Measurements from ENCODE around the gene ARAP2.

ARAP2 gene

DNA sequence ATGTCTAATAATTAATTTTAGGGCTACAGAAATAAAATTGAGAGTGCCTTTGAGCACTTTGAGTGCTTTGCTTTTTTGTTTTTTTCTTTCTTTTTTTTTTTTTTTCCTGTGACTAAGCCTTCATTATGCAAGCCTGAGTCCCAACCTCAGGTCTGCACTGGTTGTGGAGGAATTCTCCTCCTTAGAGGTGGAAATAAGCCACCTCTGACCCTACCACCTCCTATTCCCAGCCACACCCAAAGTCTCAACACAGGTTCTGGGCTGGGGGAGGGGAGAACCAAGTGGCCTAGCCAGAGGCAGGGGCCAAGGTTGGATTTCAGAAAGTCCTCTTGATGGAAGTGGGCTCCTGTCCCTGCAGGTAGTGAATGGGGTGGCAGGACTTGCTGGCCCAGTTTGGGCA is 180.2 kb downstream of the ARAP2 start:
- Histone ChIP-seq H3K4me1 (ENCODE audit: insufficient read depth, low read length) (no peaks in the 10 kb centered on the region), H3K36me3 (ENCODE audit: insufficient read depth, low read length) (no peaks in the 10 kb centered on the region), H3K27ac (ENCODE audit: low read depth, low read length) (no peak overlapping the region), H3K9me3 (ENCODE audit: insufficient read depth, low read depth, low read length) (no peaks in the 10 kb centered on the region), H3K9ac (ENCODE audit: low read depth, low read length) (no peak overlapping the region), H3K4me3 (ENCODE audit: low read length) (no peak overlapping the region), H3K27me3 (ENCODE audit: insufficient read depth, low read length) (no peaks in the 10 kb centered on the region)

DNA sequence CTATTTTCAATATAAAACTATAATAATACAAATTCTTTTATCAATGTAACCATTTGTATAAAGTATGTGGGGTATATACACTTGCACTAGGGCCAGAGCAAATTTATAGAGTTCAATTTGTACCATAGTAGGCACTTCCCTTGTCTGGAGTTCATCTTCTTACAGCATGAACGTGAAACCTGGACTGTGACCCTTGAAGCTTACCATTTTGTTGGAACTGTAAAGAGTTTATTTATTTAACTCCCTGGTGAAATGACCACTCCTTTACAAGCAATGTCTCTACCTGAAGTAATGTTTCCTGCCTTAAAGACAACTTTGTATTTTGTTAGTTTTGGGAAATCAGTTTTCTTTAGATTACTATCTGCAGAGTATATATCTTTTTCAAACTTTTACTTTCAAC is 188.2 kb downstream of the ARAP2 start:
- H3K4me3 ChIP-seq (ENCODE audit: low read length), result no peak overlapping the region
- no peaks in the 10 kb centered on the region; the same call in 1 of the 2 replicates for H3K4me1 ChIP-seq (ENCODE audit: insufficient read depth, low read length)
- H3K9me3 ChIP-seq (ENCODE audit: insufficient read depth, low read depth, low read length), result no peaks in the 10 kb centered on the region
- WGBS, result 90% methylated on average over 1 of the region's 1 CpG
- H3K27ac ChIP-seq (ENCODE audit: low read depth, low read length), result no peak overlapping the region
- no peak overlapping the region for H3K9ac ChIP-seq (ENCODE audit: low read depth, low read length)
- H3K36me3 ChIP-seq (ENCODE audit: insufficient read depth, low read length), result no peaks in the 10 kb centered on the region
- no peaks in the 10 kb centered on the region for H3K27me3 ChIP-seq (ENCODE audit: insufficient read depth, low read length)

DNA sequence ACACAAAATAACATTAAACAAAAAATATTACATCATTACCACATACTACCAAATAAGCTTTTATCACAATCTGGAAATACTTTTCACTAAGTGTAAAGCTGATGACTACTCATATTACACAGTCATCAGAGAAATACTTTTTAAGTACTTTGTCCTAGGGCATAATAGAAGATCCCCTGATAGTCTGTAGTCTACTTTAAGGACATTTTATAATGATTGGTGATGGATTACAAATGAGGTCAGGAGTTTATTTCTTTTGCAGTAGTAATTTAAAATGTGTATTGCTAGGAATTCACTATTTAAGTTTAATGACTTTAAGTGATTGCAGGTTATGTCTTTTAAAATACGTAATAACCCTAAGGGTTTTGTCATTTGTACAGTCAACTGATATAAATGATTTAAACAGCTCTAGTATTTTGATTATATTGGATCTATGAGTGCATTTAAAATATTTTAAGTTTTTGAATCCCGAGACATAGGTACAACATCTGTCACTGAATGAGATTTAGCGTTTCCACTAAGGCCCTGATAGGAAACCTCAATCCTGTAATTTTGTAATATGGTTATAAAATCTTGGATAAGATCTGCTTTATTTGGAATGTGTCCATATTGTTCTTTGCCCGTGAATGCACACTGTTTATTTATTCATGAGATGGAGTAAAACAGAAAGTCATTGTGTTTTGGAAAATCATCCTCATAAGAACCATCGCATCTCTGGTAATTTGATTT is 189.5 kb downstream of the ARAP2 start:
- H3K36me3 ChIP-seq (ENCODE audit: insufficient read depth, low read length), result no peaks in the 10 kb centered on the region
- 97% methylated on average over 5 of the region's 5 CpGs for WGBS
- H3K9ac ChIP-seq (ENCODE audit: low read depth, low read length), result no peak overlapping the region
- H3K4me1 ChIP-seq (ENCODE audit: insufficient read depth, low read length), result no peaks in the 10 kb centered on the region; the same call in 1 of the 2 replicates
- no peaks in the 10 kb centered on the region for H3K9me3 ChIP-seq (ENCODE audit: insufficient read depth, low read depth, low read length)
- no peaks in the 10 kb centered on the region for H3K27me3 ChIP-seq (ENCODE audit: insufficient read depth, low read length)
- H3K4me3 ChIP-seq (ENCODE audit: low read length), result no peak overlapping the region
- H3K27ac ChIP-seq (ENCODE audit: low read depth, low read length), result no peak overlapping the region

DNA sequence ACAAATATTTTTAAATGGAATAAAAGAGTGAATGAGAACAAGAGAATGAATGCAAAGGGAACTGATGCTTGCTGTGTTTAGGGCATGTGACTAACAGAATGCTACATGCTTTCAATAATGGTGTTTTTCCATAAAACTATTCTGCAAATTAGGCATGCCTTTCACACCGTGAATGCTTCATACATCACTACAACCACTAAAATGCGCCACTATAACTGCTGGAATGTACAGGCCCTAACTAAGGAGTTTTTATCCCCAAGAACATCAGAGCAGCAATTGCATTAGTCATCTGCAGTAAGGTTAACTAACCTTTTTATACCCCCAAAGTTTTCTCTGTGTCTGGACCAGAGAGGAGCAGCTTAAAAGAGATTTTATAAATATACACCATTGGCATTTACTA is 190.4 kb downstream of the ARAP2 start:
- H3K27ac ChIP-seq (ENCODE audit: low read depth, low read length), result no peak overlapping the region
- no peaks in the 10 kb centered on the region for H3K36me3 ChIP-seq (ENCODE audit: insufficient read depth, low read length)
- no peaks in the 10 kb centered on the region; the same call in 1 of the 2 replicates for H3K4me1 ChIP-seq (ENCODE audit: insufficient read depth, low read length)
- no peak overlapping the region for H3K4me3 ChIP-seq (ENCODE audit: low read length)
- 89% methylated on average over 2 of the region's 2 CpGs for WGBS
- no peaks in the 10 kb centered on the region for H3K9me3 ChIP-seq (ENCODE audit: insufficient read depth, low read depth, low read length)
- no peaks in the 10 kb centered on the region for H3K27me3 ChIP-seq (ENCODE audit: insufficient read depth, low read length)
- no peak overlapping the region for H3K9ac ChIP-seq (ENCODE audit: low read depth, low read length)

DNA sequence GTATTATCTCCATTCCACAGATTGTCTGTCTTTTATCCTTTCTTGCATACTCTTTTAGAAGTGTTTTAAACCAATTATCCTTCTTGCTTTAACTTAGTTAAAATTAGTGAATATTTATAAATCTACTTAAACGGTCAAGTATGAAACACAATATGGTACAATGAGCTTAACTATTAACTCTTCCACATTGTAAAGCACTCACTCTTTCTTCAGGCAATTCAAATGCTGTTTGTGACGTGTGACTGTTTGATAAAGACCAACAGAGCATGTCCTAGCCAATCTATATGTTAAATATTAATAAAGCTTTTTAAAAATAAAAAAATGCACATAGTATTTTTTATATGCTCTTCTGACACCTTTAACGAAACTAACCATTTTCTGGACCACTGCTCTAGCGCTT is 192.7 kb downstream of the ARAP2 start:
- H3K27me3 ChIP-seq (ENCODE audit: insufficient read depth, low read length), result no peaks in the 10 kb centered on the region
- no peaks in the 10 kb centered on the region; the same call in 1 of the 2 replicates for H3K4me1 ChIP-seq (ENCODE audit: insufficient read depth, low read length)
- 100% methylated on average over 3 of the region's 4 CpGs for WGBS
- no peak overlapping the region for H3K4me3 ChIP-seq (ENCODE audit: low read length)
- no peaks in the 10 kb centered on the region for H3K9me3 ChIP-seq (ENCODE audit: insufficient read depth, low read depth, low read length)
- no peaks in the 10 kb centered on the region for H3K36me3 ChIP-seq (ENCODE audit: insufficient read depth, low read length)
- H3K27ac ChIP-seq (ENCODE audit: low read depth, low read length), result no peak overlapping the region
- H3K9ac ChIP-seq (ENCODE audit: low read depth, low read length), result no peak overlapping the region

DNA sequence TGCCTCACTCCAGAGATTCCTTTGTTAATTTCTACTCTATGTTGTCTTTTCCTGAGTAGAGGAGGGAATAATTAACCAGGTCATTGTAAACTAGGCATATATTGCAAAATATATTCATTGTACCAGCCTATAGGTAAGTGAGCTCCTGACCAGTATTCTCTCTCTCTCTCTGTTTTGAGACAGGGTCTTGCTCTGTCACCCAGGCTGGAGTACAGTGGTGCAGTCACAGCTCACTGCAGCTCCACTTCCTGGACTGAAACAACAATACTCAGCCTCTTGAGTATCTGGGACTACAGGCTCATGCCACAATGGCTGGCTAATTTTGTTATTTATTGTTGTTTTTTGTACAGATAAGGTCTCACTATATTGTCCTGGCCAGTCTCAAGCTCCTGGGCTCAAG is 198.3 kb downstream of the ARAP2 start:
- H3K36me3 ChIP-seq (ENCODE audit: insufficient read depth, low read length), result no peaks in the 10 kb centered on the region
- no peak overlapping the region for H3K27ac ChIP-seq (ENCODE audit: low read depth, low read length)
- H3K4me1 ChIP-seq (ENCODE audit: insufficient read depth, low read length), result no peaks in the 10 kb centered on the region
- H3K4me3 ChIP-seq (ENCODE audit: low read length), result no peak overlapping the region
- H3K27me3 ChIP-seq (ENCODE audit: insufficient read depth, low read length), result no peaks in the 10 kb centered on the region
- no peak overlapping the region for H3K9ac ChIP-seq (ENCODE audit: low read depth, low read length)
- H3K9me3 ChIP-seq (ENCODE audit: insufficient read depth, low read depth, low read length), result no peaks in the 10 kb centered on the region

DNA sequence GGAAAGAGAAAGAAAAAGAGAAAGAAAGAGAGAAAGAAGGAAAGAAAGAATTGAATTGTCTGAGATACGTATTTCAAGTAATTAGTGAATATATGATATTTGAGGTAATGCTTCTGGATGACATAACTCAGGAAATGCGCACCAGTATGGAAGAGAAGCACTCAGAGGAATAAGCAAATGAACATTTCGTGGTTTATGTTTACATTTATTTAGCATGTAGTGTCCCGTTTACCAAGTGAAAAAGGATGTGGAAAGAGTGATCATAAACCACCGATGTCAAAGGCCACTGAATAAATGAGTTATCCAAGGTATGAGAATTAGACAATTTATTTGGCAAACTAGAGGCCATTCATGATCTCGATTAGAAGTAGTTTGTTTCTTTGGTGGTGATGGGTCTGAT is 200.4 kb downstream of the ARAP2 start:
- Histone ChIP-seq H3K4me3 (ENCODE audit: low read length) (no peak overlapping the region), H3K9ac (ENCODE audit: low read depth, low read length) (no peak overlapping the region), H3K27me3 (ENCODE audit: insufficient read depth, low read length) (no peaks in the 10 kb centered on the region), H3K27ac (ENCODE audit: low read depth, low read length) (no peak overlapping the region), H3K4me1 (ENCODE audit: insufficient read depth, low read length) (no peaks in the 10 kb centered on the region; the same call in 1 of the 2 replicates), H3K36me3 (ENCODE audit: insufficient read depth, low read length) (no peaks in the 10 kb centered on the region), H3K9me3 (ENCODE audit: insufficient read depth, low read depth, low read length) (no peaks in the 10 kb centered on the region)
- WGBS, result 94% methylated on average over 6 of the region's 6 CpGs

DNA sequence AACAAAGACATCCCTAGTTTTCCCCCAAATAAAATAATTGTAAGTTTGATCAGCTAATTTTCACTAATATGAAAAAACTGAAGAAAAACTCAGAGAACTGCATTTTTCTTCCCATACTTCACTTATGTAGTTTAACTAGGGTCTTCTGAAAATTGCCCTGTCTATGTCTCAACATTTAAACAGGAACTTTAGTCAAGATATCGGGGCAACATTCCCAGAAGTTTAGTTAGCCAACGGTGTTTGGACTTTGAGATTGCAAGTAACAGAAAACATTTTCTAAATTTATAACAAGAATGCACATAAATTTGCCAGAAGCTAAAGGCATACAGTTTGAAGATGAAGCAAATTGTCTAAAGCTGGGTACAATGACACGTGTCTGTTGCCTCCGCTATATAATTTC is 201.1 kb downstream of the ARAP2 start:
- WGBS, result 98% methylated on average over 4 of the region's 4 CpGs
- H3K4me1 ChIP-seq (ENCODE audit: insufficient read depth, low read length), result peaks cover 6% of the 10 kb centered on the region; the same call in 1 of the 2 replicates
- H3K9me3 ChIP-seq (ENCODE audit: insufficient read depth, low read depth, low read length), result no peaks in the 10 kb centered on the region
- no peak overlapping the region for H3K27ac ChIP-seq (ENCODE audit: low read depth, low read length)
- no peak overlapping the region for H3K9ac ChIP-seq (ENCODE audit: low read depth, low read length)
- H3K27me3 ChIP-seq (ENCODE audit: insufficient read depth, low read length), result no peaks in the 10 kb centered on the region
- H3K4me3 ChIP-seq (ENCODE audit: low read length), result no peak overlapping the region
- H3K36me3 ChIP-seq (ENCODE audit: insufficient read depth, low read length), result no peaks in the 10 kb centered on the region

DNA sequence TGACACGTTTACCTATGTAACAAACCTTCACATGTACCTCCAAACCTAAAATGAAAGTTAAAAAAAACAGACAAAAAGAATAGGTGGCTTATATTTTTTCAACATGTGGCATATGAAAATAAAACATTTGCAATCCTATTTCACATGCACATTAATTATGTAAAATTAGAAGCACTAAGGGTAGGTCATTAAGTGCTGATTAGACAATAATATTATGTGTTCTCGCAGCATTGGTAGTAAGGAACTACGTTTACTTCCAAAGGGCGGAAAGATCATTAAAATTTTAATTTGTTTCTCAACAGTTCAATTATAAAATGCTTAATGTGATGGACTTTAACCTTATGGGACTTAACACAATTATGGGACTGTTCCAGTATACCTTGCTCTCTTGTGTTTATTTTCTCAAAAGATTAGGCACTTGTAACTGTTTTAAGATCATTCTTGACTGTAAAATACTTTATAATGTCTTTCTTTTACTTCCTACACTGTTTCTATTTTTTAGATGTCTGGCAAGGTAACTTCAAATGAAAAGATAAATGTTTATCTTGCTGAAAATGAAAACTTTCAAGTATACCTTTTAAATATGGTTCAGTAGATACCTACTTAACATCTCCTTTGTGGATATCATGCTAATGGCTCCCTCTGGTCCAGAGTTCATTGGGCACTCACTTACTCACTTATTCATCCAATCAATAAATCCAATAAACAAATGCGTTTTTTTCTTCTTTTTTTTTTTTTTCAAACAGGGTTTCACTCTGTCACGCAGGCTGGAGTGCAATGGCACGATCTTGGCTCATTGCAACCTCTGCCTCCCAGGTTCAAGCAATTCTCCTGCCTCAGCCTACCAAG is 202.0 kb downstream of the ARAP2 start:
- peaks cover 6% of the 10 kb centered on the region; the same call in 1 of the 2 replicates for H3K4me1 ChIP-seq (ENCODE audit: insufficient read depth, low read length)
- 91% methylated on average over 3 of the region's 7 CpGs for WGBS

DNA sequence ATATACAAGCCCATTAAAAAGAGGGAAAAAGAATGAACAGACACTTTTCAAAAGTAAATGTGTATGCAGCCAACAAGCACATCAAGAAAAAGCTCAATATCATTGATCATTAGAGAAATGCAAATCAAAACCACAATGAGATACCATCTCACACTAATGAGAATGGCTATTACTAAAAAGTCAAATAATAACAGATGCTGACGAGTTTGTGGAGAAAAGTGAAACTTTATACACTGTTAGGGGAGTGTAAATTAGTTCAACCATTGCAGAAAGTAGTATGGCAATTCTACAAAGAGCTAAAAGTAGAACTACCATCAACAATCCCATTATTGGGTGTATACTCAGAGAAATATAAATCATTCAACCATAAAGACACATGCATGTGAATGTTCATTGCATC is 203.0 kb downstream of the ARAP2 start:
- Histone ChIP-seq H3K9ac (ENCODE audit: low read depth, low read length) (no peak overlapping the region), H3K4me1 (ENCODE audit: insufficient read depth, low read length) (peaks cover 6% of the 10 kb centered on the region; the same call in 1 of the 2 replicates), H3K4me3 (ENCODE audit: low read length) (no peak overlapping the region), H3K27me3 (ENCODE audit: insufficient read depth, low read length) (no peaks in the 10 kb centered on the region), H3K9me3 (ENCODE audit: insufficient read depth, low read depth, low read length) (no peaks in the 10 kb centered on the region), H3K36me3 (ENCODE audit: insufficient read depth, low read length) (no peaks in the 10 kb centered on the region), H3K27ac (ENCODE audit: low read depth, low read length) (no peak overlapping the region)
- WGBS, result no CpG with 5 or more reads among the region's 1 CpG

More for the DNA sequence above, 202.0 kb downstream of the ARAP2 start:
- Histone ChIP-seq H3K9ac (ENCODE audit: low read depth, low read length) (no peak overlapping the region), H3K36me3 (ENCODE audit: insufficient read depth, low read length) (no peaks in the 10 kb centered on the region), H3K4me3 (ENCODE audit: low read length) (no peak overlapping the region), H3K27me3 (ENCODE audit: insufficient read depth, low read length) (no peaks in the 10 kb centered on the region), H3K27ac (ENCODE audit: low read depth, low read length) (no peak overlapping the region), H3K9me3 (ENCODE audit: insufficient read depth, low read depth, low read length) (no peaks in the 10 kb centered on the region)

DNA sequence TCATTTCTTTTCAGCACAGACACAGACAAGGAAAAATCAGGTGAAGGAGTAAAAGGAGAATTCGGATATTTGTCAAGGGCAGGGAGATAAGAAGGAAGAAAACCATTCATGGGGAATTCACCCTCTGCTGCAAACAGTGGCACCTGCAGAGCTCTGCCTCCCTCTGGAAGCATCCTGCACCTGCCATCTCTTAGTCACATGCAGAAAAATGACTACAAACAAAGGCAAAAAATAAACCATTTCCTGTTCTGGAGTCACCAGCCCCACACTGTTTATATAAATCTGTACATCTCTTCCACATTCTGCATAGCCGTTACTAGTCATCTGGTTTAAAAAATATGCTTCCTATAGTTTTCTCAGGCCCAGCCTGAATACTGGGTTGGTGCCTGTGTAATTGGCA is 205.3 kb downstream of the ARAP2 start:
- peaks cover 6% of the 10 kb centered on the region; the same call in 1 of the 2 replicates for H3K4me1 ChIP-seq (ENCODE audit: insufficient read depth, low read length)
- no peaks in the 10 kb centered on the region for H3K9me3 ChIP-seq (ENCODE audit: insufficient read depth, low read depth, low read length)
- 89% methylated on average over 2 of the region's 2 CpGs for WGBS
- H3K9ac ChIP-seq (ENCODE audit: low read depth, low read length), result no peak overlapping the region
- H3K27me3 ChIP-seq (ENCODE audit: insufficient read depth, low read length), result no peaks in the 10 kb centered on the region
- H3K36me3 ChIP-seq (ENCODE audit: insufficient read depth, low read length), result no peaks in the 10 kb centered on the region
- H3K4me3 ChIP-seq (ENCODE audit: low read length), result no peak overlapping the region
- H3K27ac ChIP-seq (ENCODE audit: low read depth, low read length), result no peak overlapping the region

Data from HUES64 (cell line).